SK-N-SH (cell line): ENCODE data around the gene CCDC47.

Source experiments
- TAF1 ChIP-seq: IDR thresholded peaks from 2 replicates; pipeline ENCODE4 v1.6.1; 2012; ENCODE audit warnings: low read depth, mild to moderate bottlenecking, low read length, moderate library complexity, borderline replicate concordance
- TF ChIP-seq, protein P1 (sequence below): fragments of 200-600 bp; sonication (generic); IDR thresholded peaks from 2 replicates; pipeline ENCODE4 v1.6.1; 2017; ENCODE audit warnings: antibody characterized with exemption, mild to moderate bottlenecking, moderate library complexity

DNA sequence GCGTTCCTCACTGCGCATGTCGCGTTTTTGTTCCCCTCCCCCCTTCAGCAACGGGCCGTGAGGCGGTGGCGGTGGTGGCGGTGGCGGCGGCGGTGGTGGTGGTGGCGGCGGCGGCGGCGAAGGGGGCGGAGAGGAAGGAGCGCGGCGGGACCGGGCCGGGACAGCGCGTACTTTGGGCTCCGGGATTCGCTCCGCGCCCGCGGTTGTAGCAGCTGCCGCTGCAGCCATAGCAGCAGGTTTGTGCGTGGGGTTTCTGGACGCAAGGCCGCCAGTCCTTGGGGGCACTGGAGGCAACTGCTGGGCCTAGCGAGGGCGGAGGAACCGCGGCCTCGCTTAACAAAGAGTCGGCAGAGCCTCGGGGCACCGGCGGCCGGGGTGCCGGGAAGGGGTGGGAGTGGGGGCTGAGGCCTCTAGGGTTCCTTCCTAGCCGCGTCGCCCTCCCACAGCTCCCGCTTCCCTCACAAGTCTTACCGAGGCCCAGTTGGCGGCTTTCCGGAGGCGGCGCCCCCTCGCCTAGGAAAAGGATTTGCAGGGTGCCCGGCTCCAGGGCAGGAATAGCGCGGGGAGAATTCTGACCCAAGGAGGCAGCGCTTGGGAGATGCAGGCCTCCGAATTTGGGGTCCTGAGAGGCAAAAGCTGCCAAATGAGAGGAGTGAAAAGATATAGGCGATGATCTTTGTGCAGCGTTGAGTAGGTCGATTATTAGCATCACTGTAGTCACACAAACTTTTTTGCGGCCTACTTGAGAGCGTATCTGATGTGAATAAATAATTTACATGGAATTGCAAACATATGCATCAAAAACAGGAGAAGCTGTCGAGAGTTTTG, 958 bp upstream of the CCDC47 start, which contains the start of gene DDX42:
- TF ChIP-seq, protein P1, sequence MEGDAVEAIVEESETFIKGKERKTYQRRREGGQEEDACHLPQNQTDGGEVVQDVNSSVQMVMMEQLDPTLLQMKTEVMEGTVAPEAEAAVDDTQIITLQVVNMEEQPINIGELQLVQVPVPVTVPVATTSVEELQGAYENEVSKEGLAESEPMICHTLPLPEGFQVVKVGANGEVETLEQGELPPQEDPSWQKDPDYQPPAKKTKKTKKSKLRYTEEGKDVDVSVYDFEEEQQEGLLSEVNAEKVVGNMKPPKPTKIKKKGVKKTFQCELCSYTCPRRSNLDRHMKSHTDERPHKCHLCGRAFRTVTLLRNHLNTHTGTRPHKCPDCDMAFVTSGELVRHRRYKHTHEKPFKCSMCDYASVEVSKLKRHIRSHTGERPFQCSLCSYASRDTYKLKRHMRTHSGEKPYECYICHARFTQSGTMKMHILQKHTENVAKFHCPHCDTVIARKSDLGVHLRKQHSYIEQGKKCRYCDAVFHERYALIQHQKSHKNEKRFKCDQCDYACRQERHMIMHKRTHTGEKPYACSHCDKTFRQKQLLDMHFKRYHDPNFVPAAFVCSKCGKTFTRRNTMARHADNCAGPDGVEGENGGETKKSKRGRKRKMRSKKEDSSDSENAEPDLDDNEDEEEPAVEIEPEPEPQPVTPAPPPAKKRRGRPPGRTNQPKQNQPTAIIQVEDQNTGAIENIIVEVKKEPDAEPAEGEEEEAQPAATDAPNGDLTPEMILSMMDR: peak; percentile 42
- peak; percentile 77; the same call in 1 of the 2 replicates for TF ChIP-seq TAF1
